NCI-H2196 (cell line): Measurements from ENCODE around the gene NDUFV2.

Source experiments
- DNase-seq: peaks from one replicate; lab custom pipeline; 2025; ENCODE audit not compliant: unreplicated experiment; lab: John Stamatoyannopoulos, UW

NDUFV2 gene

DNA sequence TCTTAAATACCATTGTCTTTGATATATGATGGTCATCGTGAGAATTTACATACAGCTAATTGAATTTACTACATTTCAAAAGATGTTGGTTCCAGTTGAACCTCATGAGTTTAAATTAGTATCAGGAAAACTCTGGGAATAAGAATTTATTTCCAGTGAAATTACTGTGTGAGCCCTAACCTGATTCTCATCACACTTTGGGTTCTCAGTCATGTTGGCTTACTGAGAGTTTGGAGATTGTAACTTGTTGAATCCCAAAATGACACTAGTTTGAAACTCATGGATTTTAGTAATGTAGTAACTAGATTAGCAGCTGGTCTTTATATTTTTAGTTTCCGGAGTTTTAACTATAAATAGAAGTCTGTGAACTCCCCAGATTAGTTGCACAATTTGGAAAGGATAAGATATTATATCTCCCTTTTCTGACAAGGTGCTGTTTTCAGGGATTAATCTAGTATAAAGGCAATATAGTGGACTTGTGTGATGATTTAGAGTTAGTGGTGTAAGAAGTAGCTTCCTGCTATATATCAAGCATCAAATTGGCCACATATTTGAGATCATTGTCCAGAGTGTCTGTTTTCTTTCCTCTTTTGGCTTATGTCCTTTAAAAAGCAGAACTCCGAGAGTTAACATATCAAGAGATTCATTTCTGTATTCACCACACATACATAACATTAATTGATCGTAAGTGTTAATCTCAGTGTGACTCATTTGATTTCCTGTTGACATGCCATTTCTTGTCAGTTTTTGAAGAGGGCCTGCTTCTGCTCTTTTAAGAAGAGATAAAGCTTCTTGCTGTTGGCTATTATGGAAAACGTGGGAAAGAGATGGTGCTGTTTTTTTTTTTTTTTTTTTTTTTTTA is 15.7 kb downstream of the NDUFV2 start:
- no peak for DNase-seq

DNA sequence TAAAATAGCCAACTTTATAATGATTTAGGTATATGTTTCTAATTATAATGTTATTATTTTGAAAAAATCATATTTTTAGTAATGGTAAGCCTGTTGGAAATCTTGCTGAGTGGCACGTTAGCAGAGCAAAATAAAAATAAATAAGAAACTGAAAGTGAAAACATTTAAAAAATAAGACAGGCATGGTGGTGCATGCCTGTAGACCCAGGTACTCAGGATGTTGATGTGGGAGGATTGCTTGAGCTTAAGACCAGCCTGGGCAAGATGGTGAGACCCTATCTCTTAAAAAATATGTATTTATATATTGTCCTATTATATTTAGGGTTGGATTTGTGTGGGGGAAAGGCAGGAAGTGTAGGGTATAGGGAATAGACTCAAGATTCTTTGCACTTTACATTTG is 18.3 kb downstream of the NDUFV2 start:
- no peak for DNase-seq

- no peak for DNase-seq
Observed at GRCh38 chr18:9123520-9123919, 21.0 kb downstream of the NDUFV2 start.

DNA sequence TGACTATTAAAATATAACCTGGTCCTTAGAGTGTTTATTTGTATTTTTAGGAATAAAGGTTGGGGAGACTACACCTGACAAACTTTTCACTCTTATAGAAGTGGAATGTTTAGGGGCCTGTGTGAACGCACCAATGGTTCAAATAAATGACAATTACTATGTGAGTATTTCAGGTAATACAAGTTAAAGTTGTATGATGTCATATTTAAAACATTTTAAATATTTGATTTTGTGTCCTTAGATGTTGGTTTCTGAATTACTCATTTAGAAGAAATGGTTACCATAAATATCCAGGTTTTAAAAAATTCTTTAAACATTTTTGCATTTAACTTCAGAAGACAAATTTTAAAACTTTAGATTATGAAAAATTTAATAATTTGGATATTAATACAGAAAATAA is 22.3 kb downstream of the NDUFV2 start:
- no peak for DNase-seq

DNA sequence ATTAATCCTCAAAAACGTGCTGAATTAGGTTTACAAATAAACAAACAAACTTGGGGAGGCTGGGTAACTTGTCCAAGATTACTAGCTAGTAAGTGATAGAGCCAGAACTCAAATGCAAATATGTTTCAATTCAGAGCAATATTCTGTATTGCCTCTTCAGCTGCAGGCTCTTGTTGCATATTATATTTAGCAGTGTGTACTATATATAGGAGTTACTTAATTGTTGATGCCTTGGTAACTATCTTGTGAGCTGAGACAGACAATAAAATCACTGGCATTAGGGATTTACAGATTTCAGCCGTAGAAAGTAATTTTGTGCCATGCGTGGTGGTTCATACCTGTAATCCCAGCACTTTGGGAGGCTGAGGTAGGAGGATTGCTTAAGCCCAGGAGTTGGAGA is 23.8 kb downstream of the NDUFV2 start:
- no peak for DNase-seq

DNA sequence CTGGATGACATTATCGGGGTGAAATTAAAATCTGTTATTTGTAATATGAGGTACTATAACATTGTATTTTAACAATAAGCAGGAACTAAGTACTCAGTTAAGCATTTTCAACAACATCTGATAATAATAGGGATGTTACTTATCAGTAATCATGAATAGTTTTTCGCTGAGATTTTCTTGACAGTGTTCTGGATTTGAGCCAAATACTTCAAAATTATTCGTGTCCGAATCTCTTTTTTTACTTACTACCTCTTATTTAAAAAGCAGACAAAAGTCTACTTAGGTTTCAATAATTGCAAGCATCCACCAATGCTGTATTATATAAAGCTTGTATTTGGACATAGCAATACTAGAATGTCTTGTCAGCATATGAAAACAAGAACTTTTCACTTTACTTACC is 27.7 kb downstream of the NDUFV2 start:
- DNase-seq, result no peak

GRCh38 chr18:9130806-9131205 is 28.3 kb downstream of the NDUFV2 start:
- no peak for DNase-seq

- no peak for DNase-seq
Observed at GRCh38 chr18:9132628-9133027, 30.1 kb downstream of the NDUFV2 start.

GRCh38 chr18:9133225-9133624 is 30.7 kb downstream of the NDUFV2 start:
- no peak for DNase-seq

DNA sequence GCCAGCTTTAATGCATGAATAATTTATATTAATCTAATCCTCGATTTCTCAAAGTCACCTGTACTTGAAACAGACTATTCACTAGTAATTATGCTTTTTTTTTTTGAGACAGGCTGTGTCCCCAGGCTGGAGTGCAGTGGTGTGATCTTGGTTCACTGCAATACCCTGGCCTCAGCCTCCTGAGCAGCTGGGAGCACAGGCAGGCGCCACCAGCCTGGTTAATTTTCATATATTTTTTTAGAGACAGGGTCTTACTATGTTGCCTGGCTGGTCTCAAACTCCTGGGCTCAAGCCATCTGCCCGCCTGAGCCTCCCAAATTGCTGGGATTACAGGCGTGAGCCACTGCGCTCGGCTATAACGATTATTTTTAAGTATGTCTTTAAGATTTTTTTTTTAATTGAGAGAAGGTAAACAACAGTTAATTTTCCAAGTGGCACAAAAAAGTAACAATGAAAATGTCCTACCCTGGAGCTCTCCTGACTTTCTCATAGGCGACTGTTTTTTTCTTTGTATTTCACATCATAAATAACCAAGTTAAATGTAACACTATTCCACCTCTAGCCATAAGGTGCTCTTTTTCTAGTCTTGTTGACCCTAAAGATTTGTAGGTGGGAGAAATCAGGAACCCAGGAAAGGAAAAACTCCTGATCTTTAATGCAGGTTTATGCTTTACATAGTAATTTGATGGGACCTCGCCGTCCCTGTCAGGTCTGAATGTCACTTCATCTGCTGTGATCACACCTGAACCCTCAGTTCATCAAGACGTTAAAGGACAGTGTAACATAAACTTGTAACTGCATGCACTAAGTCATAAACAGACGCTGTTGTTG is 32.8 kb downstream of the NDUFV2 start:
- DNase-seq, result no peak

DNA sequence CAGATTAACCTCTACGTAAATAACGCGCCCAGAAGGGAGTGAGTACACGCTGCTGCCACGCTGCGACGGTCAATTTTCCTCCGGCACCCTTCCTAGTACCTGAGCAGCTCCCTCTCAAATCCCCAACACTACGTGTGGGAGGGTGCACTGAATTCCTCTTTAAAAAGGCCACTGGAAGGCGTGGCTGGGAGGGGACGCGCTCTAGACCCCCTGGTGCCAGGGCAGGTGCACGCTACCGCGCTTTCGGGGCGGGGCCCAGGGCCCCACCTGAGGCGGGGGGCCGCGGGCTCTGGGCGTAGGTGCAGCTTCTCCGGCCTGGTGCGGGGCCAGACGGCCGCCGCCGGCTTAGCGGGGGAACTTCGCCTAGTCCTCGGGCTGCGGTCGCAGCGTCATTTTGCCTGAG is 33.4 kb downstream of the NDUFV2 start:
- DNase-seq, result peak; percentile 82

- peak; percentile 99 for DNase-seq
Observed at GRCh38 chr18:9136315-9137155, 34.0 kb downstream of the NDUFV2 start, which contains the start of gene ANKRD12. ANKRD12 (plus strand) TSS chr18:9136781; CDS start chr18:9182433, 45,652 bp downstream.

DNA sequence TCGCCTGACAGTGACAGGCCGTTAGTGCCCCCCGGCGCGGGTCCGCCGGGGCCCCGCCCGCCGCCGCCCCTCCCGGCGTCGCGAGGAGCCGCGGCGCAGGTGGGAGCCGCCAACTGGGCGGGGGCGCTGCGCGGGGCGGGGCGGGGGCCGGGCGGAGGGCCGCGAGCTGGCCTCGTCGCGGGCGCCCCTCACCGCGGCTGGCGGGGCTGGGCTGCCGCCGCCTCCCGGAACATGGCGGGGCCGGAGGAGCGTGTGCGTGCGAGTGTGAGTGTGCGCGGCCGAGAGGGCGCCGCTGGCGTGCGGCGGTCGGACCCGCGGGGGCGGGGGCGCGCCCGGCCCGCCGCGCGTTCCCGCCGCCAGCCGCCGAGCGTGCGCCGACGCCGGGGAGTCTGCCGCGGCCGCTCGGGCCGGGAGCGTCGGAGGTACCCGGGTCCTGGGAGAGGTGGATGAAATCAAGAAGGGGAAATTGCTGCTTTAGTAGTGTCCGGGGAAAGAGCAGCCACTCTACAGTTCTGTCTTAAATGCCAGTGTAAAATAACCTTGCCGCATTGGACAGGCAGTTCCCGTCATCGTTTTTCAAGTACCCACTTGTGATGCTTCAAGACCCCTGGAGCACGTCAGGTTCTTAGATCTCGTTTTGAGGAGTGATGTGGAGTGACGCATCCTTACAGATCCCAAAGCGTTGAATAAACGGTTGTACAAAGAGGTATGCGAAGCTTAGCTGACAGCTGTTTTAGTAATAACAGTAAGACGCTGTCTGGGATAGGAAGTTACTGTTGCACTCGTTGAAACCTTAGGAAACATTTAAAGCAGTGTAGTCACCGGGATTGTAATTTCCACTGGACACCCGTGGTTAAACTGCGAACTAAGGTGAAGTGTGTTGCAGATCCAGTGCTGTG is 34.9 kb downstream of the NDUFV2 start:
- DNase-seq, result peak; percentile 84

- DNase-seq, result no peak
Observed at GRCh38 chr18:9139400-9140039, 37.0 kb downstream of the NDUFV2 start.

DNA sequence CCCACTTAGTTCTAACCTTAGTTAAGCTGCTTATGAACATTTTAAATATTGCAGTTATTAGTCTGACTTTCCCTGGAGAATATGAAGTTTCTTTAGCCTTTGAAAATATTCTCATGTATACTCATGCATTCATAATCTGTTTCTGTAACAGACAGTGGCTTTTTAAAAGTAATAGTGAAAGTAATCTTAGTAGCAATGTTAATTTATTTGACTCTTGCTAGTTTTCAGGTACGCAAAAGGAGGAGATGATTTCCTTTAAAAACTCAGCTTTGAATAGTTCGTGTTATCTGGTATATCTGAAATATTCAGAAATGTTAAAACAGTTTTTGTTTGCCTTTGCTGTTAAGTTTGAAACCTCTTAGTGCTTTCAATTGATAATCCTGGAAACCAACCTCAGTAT is 37.9 kb downstream of the NDUFV2 start:
- no peak for DNase-seq

DNA sequence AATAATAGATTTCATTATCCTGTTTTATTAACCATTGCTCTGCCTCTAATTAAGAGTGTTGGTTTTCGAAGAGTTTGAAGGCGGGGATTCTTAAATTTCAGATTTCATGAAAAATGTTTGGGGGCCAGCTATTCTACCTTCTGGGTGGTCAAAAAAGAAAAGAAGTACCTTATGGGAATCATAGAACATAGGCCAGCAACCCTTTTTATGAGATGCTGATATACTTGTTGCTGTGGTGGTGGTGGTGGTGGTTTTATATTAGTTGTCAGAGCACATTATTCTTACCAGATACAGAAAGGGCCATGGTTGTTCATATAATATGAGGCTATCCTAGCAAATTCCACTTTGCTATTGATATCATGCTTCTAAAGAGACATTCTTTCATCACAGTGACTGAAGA is 38.5 kb downstream of the NDUFV2 start:
- no peak for DNase-seq

DNA sequence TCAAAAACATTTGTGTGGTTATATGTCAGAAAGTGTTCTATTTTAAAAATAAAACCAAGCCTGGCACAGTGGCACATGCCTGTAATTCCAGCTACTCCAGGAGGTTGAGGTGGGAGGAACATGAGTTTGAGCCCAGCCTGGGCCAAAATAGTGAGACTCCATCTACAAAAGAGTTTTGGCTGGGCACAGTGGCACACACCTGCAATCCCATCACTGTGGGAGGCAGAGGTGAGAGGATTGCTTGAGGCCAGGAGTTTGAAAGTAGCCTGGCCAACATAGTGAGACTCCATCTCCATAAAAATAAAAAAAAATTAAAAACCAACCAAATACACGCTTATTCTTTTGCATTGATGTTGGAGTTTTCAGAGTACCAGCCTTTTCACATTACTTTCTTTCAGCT is 43.7 kb downstream of the NDUFV2 start:
- DNase-seq, result no peak

DNA sequence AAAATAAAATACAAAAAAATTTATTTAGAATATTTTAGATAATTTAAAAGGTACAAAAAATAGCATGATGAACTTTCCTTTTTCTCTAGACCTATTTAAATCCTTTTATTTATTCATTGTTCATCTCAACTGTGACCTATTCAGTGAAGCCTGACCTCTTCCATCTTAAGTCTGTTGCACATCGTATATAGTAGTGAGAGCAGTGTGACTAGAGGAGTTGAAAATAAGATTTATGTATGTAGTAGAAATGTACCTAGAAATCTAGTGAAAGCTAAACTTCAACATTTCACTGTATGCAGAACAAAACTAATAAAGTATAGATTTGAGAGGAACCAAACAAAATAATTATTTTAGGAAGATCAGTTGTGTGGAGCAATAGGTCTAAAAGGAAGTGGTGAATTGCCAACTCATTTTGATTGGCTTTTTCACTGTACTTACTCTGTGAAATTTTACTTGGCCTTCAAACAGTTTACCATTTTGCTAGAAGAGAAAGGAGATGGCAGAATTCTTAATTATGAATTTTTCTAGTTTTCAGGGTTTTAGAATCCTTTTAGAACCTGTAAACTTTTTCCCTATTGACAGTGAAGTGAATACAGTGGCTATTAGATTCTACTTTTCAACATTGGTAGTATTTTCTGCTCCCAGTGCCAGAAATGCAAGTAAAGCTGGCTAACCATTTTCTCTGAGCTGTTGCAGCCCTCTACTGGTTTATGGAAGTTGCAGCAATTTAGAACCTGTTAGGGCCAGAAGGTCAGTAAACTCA is 45.1 kb downstream of the NDUFV2 start:
- DNase-seq, result peak; percentile 68

- no peak for DNase-seq
Observed at GRCh38 chr18:9148203-9148552, 45.7 kb downstream of the NDUFV2 start.
